Astrocyte of the cerebellum (primary cell): Measurements from ENCODE around the gene GON4L.
"Not testable (repeated sequence)": the region's sequence is repeated elsewhere in the genome, so short reads cannot be mapped to it uniquely, and the experiment has no call there.

Source experiments
- DNase-seq: peaks from one replicate; pipeline ENCODE4 v3.0.0-alpha.2; 2011; ENCODE audit warnings: low read depth
- H3K4me3 ChIP-seq: 2 replicates; pipeline ENCODE4 v1.5.1; 2011; ENCODE audit warnings: mild to moderate bottlenecking, low read depth, low read length, moderate library complexity
- in situ Hi-C: cut with HindIII; loops from 2 replicates; pipeline ENCODE4 v1.10.0; 2017; ENCODE audit warnings: low sequenced_read_pairs
- TF ChIP-seq, protein P1 (sequence below): IDR thresholded peaks from 2 replicates; pipeline ENCODE4 v1.5.1; 2012; ENCODE audit warnings: low read length, low read depth, moderate library complexity, mild to moderate bottlenecking; ENCODE audit errors: missing control alignments

GON4L gene

DNA sequence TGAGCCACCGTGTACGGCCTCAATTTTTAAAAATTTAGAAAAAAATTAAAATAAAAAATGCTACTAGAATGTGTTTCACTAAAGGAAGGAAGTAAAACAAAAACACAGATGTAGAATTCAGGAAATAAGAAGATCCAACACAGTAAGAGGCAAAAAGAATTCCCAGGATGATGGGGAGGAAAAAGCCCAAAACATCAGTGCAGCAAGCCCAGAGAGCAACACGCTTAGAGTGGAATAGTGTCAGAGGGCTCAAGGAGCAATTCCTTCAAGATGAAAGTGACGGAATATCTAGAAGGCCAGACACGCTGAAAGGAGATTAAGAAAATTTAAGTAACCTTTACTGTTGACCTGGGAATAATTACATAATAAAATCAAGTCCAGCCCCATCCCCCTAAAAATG is 87.8 kb downstream of the GON4L start:
- TF ChIP-seq, protein P1, sequence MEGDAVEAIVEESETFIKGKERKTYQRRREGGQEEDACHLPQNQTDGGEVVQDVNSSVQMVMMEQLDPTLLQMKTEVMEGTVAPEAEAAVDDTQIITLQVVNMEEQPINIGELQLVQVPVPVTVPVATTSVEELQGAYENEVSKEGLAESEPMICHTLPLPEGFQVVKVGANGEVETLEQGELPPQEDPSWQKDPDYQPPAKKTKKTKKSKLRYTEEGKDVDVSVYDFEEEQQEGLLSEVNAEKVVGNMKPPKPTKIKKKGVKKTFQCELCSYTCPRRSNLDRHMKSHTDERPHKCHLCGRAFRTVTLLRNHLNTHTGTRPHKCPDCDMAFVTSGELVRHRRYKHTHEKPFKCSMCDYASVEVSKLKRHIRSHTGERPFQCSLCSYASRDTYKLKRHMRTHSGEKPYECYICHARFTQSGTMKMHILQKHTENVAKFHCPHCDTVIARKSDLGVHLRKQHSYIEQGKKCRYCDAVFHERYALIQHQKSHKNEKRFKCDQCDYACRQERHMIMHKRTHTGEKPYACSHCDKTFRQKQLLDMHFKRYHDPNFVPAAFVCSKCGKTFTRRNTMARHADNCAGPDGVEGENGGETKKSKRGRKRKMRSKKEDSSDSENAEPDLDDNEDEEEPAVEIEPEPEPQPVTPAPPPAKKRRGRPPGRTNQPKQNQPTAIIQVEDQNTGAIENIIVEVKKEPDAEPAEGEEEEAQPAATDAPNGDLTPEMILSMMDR = no peak
- in situ Hi-C loops = no loop called here
- DNase-seq = no peak
- H3K4me3 ChIP-seq = no peak overlapping the region

DNA sequence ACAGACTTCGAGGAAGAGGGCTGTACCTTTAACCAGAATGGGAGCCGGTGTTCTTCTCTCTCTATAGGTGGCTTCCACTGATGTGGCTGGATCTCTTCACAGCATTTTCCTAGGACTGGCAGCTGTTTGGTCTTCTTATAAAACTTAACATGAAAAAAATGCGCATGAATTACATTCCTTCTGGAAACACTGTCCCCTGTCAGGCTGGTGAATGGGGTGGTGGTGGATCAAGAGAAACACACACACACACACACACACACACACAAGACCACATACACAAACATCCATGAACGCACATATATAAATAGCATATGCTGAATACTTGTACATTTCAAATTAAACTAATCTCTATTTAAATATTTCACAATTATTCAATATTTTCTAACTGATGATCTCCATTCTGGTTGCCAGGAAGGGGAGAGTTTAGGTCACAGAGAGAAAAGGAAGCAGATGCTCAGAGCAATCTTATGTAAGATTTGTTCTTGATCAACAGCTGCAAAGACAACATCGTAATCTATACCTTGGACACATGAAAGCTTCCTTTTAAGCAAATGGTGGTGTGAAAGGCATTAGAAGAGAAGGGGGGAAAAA is 89.5 kb downstream of the GON4L start:
- H3K4me3 ChIP-seq, in situ Hi-C loops, DNase-seq: not testable (repeated sequence)

DNA sequence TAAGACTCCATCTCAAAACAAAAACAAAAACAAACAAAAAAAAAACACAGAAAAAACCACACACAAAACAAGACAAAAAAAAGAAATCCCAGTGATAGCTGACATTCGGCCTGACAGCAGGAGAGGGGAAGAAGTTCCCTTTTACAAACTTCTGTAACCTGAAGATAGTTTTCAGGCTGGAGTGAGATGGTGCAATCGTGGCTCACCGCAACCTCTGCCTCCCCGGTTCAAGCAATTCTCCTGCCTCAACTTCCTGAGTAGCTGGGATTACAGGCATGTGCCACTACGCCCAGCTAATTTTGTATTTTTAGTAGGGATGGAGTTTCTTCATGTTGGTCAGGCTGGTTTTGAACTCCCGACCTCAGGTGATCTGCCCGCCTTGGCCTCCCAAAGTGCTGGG is 93.0 kb downstream of the GON4L start:
- H3K4me3 ChIP-seq, in situ Hi-C loops, DNase-seq: not testable (repeated sequence)

DNA sequence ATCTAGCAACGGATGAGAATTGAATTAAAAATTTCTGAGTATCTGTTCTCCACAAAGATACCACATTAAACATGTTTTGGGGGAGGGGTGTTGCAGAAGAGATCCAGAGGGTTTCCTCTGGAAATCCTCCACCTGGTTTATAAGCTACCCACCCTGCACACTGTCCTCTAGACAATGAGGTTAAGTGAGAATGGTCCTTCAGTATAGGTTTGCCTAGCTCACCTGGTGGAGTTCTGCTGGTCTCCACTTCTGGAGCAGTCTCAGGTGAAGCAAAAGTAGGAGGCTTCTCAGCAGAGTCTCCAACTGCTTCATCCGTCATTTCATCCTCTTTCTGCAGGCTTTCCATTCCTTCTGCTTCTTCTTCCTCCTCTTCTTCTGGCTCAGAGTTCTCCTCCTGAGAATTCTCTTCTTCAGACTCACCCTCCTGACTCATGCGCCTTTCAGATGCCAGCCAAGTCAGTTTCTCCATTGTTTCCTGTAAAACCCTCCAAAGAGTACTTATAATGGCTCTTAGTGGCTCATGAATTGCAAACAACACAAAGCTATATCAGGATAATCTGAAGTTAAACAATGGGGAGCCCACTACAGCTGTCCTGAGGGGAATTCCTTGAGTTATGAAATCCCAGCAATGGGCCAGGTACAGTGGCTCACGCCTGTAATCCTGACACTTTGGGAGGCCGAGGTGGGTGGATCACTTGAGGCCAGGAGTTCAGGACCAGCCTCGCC is 93.8 kb downstream of the GON4L start:
- DNase-seq = peak; percentile 79
- in situ Hi-C loops, H3K4me3 ChIP-seq: not testable (repeated sequence)

DNA sequence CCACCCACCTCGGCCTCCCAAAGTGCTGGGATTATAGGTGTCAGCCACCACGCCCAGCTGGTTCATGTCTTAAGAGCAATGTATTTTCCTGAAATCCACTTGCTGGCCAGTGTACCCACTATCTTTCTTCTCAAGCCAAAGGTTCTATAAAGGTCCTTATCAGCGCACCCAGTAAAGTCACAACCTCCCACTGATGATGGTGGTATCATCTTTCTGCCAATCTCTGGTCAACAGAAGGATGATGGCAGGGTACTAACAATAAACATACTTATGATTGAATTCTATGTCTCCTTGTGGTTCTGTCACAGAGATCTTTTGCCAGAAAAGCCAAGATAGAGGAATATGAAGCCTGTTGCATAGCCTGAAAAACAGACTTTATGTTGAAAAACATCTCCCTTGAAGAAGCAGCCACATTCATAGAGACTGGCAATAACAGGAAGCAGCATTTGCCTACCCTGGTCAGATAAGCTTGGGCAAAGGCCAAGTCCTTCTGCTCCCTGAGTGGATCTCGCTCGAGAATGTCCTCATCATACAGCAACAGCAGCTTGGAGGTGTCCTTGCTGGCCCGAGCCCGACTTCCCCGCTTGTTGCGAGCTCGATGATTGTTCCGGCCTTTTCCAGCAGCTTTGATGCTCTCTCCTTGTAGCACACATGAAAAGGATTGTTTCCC is 95.1 kb downstream of the GON4L start:
- TF ChIP-seq, protein P1 = no peak
- DNase-seq = no peak
- no peak overlapping the region for H3K4me3 ChIP-seq
- in situ Hi-C loops = no loop called here

DNA sequence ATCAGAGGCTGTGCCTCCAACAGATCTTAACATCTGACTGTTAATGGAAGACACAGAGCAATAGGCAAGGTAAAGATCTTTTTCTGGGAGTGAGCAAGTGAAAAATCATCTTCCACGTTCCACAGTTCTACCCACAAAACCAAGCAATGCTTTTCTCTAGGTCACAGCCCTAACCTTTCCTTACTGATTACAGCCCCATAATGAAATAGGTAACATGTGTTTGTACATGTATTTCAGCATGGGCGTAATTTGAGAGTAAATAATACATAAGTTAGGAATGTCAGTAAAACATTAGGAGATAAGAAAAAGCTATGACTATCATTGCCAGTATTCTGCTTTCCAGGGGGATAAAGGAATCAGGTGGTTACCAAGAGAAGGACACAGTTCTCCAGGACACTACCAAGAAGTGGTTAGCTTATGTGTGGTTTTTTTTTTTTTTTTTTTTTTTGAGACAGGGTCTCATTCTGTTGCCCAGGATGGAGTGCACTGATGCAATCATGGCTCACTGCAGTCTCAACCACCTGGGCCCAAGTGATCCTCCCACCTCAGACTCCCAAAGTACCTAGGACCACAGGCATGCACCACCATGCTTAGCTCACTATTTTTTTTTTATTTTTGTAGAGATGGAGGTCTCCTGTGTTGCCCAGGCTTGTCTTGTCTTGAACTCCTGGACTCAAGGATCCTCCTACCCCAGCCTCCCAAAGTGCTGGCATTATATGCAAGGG is 96.1 kb downstream of the GON4L start:
- in situ Hi-C loops = no loop called here
- TF ChIP-seq, protein P1 = no peak
- H3K4me3 ChIP-seq = no peak overlapping the region
- DNase-seq = no peak

DNA sequence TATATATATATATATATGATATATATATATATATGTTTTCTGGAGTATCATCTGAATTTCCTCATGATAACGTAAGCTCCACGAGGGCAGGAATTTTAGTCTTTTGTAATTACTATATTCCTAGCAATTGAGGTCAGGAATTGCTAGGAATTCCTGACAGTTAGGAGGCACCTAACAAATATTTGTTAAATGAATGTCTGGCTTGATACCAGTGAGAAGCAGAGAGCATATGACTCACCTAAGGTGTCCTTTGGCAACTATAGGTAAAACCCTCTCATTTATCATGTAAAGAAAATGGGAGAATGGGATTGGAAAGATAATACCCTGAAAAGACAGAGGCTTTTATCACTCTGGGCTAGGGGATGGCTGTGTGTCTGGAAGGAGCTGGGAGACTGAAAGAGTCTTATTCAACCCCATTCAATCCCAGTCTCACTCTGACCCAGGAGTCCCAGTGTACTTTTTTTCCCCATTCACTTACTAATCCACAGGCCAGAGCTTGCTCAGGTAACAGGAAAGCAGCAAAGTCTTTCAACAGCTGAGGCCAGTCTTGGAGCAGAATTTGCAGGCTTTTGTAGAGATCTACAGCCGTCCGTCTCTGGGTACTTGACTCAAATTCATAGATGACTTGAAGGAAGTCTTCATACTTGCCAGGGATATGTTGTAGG is 96.9 kb downstream of the GON4L start:
- no peak overlapping the region for H3K4me3 ChIP-seq
- DNase-seq = no peak
- TF ChIP-seq, protein P1 = no peak
- in situ Hi-C loops = no loop called here

DNA sequence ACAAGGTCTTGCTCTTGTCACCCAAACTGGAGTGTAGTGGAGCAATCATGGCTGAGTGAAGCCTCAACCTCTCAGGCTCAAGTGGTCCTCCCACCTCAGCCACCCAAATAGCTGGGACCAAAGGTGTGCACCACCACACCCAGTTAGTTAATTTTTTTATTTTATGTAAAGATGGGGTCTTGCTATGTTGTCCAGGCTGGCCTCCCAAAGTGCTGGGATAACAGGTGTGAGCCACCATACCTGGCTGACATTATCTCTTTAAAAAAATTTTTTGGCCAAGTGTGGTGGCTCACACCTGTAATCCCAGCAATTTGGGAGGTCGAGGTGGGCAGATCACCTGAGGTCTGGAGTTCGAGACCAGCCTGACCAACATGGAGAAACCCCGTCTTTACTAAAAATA is 98.0 kb downstream of the GON4L start:
- DNase-seq, H3K4me3 ChIP-seq, in situ Hi-C loops: not testable (repeated sequence)

DNA sequence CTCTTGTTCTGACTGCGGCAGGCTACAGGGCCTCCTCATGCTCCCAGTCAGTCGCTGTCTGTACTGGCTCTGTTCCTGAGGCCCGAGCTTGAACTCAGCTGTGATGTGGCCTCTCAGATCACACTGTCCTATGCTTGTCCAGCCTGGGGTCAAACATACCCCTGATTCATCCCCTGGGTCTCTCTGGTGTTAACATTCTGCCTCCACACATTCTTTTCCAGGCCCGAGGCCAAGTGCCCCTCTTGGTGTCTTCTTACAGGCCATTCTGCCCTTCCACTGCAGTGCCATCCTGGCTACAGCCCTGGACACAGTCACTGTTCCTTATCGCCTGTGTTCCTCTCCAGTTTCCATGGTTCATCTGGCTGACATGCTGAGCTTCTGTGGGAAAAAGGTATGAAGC is 108.9 kb downstream of the GON4L start:
- in situ Hi-C loops, DNase-seq, H3K4me3 ChIP-seq: not testable (repeated sequence)

DNA sequence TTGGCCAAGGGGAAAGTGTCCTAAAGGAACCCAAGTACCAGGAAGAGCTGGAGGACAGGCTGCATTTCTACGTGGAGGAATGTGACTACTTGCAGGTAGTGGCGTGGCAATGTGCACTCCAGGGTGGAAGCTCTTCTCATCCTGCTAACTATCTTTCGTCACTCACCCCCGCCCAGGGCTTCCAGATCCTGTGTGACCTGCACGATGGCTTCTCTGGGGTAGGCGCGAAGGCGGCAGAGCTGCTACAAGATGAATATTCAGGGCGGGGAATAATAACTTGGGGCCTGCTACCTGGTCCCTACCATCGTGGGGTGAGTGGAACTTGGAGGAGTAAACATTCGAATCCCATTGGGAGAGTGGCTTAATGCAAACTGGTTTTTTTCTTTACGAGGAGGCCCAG is 109.4 kb downstream of the GON4L start:
- in situ Hi-C loops, DNase-seq, H3K4me3 ChIP-seq: not testable (repeated sequence)

DNA sequence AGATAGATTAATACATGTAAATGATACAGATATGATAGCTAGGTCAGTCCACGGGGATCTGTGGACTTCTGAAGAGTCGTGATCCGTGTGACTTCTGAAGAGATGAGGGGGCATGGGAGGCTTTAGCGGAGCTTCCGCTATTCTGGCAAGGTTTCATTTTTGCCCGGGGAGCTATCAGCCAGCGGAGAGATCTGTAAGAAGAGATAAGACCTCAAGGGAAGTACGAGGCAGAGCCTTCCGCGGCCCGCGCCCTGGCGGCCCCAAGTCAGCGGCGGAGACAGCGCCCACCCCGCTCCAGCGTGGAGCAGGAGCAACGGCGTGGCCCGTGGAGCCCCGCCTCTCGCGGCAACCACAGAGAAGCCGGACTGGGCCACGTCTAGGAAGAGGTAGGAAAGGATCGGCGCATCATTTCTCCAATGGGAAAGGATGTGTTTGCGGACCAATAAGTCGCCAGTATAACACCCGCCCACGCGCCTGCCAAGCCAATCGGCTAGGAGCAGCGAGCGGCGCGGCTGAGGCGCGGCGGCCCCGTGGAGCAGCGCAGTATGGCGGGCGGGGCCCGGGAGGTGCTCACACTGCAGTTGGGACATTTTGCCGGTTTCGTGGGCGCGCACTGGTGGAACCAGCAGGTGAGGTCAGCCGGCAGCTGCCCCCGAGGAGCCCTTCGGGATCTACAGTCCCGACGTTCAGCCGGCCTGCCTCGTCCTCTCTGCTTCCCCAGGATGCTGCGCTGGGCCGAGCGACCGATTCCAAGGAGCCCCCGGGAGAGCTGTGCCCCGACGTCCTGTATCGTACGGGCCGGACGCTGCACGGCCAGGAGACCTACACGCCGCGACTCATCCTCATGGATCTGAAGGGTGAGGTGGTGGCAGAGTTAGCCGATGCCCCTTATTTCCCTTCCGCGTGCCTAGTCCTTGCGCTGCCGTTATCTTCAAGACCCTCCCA is 111.5 kb downstream of the GON4L start:
- peak; percentile 95 for DNase-seq
- in situ Hi-C loops = not testable (repeated sequence)
- H3K4me3 ChIP-seq = peak overlapping the region; percentile 48
